ENCODE measurements around the gene CDH15.

The CDH15 gene

GRCh38 chr16:89171216-89172170 lies at the start of gene CDH15:
CDH15 (plus strand) TSS chr16:89171748; CDS start chr16:89171832, 84 bp downstream.
- peak; percentile 96 to 97 for DNase-seq

GRCh38 chr16:89122322-89122851 lies 49.2 kb upstream of the CDH15 start:
- no peak for DNase-seq

- no peak for DNase-seq
These were observed 48.3 kb upstream of the CDH15 start for GRCh38 chr16:89123001-89123830.

GRCh38 chr16:89123831-89124100 lies 47.8 kb upstream of the CDH15 start:
- no peak for DNase-seq

DNA sequence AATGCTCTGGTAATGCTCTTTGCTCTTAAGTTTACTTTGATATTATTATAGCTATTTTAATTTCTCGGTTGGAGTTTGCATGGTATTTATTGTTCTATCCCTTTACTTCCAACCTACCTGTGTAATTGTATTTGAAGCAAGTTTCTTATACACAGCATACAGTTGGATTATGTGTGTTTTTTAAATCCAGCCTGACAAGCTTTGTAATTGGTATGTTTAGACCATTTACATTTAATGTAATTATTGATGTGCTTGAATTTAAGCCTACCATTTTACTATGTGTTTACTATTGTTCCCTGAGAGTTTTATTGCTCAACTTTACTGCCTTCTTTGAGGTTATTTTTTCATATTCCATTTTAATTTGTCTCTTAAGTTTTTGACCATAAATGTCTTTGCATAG lies 42.2 kb upstream of the CDH15 start:
- no peak for DNase-seq

DNA sequence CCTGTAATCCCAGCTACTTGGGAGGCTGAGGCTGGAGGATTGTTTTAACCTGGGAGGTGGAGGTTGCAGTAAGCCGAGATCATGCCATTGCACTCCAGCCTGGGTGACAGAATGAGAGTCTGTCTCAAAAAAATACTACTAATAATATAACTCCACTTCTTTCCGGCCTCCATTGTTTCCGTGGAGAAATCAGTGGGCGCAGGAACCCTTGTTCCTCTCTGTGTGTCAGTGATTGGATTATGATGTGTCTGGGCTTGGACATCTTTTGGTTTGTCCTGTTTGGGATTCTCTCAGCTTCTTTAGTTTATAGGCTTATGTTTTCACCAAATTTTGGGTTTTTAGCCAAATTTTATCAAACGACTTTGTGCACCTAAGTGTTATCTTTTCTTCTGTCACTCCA lies 41.1 kb upstream of the CDH15 start:
- no peak for DNase-seq

- DNase-seq = no peak
These were observed 39.8 kb upstream of the CDH15 start for GRCh38 chr16:89131783-89132182.

DNA sequence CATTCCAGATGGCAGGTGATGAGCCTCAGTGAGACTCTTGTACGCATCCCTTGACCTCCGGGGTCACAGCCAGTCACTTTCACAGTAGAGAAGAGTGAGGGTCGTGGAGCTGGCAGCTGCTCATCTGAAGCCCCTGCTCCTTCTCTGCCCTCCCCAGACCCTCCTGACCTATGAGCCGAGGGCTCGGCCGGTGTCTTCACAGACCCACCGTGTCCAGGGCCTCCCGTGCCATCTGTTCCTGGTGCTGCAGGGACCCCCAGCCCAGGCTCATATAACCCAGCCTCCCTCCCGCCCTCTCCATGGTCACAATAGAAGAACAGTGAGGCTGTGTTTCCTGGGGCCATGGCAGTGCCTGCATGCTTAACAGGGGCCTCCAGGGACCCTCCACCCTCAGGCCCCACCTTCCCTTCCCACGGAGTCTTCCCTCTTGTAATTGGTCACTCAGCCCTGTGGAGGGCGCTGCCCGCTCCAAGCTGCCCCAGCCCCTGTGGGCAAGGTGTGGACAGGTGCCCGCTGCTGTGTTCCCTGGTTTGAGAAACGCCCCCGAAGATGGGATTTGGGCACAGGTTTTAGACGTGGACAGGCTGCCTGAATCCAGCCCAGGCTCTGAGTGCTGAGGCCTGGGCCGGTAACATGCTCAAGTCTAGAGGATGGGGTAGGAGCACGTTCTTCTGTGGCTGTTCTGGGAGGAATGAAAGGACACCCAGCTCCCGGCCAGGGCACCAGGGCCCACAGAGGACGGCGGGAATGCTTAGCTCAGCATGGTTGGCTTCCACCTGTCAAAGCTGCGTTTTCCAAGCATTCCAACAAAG lies 39.1 kb upstream of the CDH15 start:
- no peak for DNase-seq

DNA sequence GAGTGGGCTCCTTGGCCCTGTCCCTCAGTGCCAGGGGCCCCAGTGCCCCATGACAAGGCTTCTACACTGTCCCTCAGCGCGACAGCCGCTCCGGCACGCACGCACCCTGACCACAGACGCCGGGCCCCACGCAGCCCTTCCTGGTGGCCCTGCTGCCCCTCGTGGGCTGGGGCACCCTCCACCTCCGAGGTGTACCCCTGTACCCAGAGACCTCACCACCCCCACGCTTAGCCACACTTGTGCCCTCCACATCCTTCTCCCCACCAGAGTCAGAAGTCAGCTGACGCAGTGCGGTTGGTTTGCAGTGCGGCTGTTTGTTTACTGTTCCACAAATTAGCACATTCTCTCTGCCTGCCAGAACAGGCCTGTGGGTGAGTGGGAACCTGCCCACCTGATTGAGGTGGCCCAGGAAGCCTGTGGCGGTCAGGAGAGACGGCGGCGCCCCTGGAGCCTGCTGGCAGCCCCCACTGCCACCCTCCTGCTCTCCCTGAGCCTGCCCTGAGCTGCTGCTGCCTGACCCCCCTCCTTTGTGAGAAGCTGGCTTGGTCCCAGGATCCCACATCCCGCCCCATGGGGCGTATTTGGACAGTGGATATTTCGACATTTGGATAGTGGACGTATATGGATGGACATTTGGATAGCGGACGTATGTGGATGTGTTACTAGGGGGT lies 38.0 kb upstream of the CDH15 start:
- no peak for DNase-seq

DNA sequence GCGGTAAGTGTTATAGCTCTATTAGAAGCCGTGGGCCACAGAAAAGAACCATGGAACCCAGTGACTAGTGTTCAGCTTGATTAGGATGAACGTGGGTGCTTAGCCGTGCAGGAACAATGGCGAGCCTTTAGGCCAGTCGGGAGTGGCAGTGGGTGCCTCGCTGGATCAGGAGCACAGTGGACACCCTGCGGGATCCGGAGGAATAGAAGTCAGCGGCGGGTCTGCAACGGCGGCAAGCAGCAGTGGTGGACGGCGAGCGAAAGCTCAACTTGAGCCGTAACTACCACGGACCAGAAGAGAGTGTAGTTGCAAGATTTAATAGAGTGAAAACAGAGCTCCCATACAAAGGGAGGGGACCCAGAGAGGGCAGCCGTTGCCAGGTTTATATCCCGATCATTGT lies 37.3 kb upstream of the CDH15 start:
- no peak for DNase-seq

- DNase-seq = no peak
These were observed 36.4 kb upstream of the CDH15 start for GRCh38 chr16:89135166-89135565.

GRCh38 chr16:89135971-89136765 lies 35.4 kb upstream of the CDH15 start:
- DNase-seq = no peak

DNA sequence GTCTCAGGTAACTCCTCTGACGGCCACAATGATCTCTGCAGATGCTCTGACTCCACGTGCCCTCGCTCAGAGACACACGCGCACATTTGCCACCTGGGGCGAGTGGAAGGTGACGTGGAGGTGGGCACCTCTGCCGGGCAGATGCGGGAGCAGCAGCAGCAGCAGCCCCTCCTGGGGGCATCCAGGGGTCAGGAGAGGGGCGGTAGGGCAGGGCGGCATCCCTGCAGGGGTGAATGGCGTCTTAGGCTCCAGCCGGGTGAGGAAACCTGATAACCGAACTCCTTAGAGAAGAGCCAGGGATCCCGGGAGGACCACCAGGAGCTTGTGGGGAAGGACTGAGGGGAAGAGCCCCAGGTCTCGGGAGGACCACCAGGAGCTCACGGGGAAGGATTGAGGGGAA lies 34.6 kb upstream of the CDH15 start:
- no peak for DNase-seq

- no peak for DNase-seq
These were observed 33.7 kb upstream of the CDH15 start for GRCh38 chr16:89137666-89138512.

DNA sequence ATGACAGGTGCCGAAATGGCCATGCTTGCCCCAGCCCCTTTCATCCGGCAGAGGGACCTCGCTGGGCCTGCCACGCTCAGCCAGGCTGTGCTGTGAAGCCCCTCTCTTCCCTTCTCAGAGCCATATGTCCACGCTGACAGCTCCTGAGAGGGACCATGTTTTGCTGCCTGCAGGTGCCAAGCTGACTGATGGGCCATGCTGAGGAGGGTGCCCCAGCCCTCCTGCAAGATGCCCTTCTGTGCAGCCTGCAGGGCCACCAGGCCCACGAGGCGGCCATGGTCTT lies 33.1 kb upstream of the CDH15 start:
- no peak for DNase-seq

DNA sequence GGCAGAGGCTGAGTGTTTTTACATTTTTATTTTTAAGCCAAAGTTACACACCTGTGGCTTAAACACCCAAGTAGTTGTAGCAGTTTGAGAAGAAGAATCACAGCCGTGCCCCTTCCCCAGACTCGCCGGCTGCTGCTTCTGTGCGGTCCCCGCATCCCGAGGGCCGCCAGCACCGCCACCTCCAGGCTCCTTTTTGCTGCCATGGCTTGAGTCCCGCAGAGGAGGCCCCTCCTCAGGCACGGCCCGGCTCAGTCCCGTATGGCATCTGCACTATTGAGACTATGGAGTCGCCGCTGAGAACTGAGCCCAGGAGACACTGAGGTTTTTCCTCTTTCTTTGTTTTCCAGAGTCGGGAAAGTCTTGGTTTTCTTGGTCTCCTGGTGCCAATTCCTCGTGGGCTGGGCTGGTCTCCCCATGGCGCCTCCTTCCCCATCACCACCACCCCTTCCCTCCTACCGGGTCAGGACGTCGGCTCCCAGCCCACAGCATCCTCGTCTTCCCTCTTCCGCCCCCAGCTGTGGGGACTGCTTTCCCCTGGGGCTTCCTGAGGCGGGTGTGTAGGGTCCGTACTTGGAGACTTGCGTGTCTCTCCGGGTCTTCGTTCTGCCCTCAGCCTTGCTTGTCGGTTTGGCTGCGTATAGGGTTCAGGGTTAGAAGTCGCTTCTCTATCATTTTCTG lies 32.6 kb upstream of the CDH15 start:
- DNase-seq = no peak

GRCh38 chr16:89139907-89140361 lies 31.6 kb upstream of the CDH15 start:
- no peak for DNase-seq

DNA sequence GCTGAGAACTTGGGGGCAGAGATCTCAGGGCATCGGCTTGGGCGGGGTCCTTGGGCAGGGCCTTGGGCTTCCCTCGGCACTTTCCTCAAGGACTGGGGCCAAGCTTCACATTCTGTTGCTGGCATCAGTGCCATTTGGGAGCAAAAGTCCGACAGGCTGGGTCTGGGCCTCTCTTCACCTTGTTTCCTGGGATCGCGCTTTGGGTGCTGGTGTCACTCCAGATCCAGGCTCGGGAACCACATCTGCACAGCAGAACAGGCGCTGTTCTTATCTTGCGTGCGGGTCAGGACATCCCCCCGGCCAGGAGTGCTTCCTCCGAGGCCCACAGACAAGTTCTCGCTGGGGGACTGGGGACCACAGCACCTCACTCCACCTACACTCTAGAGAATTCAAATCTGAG lies 31.1 kb upstream of the CDH15 start:
- no peak for DNase-seq

- no peak for DNase-seq
These were observed 30.3 kb upstream of the CDH15 start for GRCh38 chr16:89140981-89141883.
